Measurements from ENCODE around the gene ZNF892. TPM values are rescaled to one million over a fixed set of nuclear protein-coding genes. Genes with fewer than 3 reads are reported as not detected.
"Not testable (repeated sequence)": the region's sequence is repeated elsewhere in the genome, so short reads cannot be mapped to it uniquely, and the experiment has no call there.

Gene ZNF892
- total and polyA plus RNA-seq, 4 experiments from 2014 or later: 0.61 to 5.9 (median 4.7) TPM; not detected in 1

DNA sequence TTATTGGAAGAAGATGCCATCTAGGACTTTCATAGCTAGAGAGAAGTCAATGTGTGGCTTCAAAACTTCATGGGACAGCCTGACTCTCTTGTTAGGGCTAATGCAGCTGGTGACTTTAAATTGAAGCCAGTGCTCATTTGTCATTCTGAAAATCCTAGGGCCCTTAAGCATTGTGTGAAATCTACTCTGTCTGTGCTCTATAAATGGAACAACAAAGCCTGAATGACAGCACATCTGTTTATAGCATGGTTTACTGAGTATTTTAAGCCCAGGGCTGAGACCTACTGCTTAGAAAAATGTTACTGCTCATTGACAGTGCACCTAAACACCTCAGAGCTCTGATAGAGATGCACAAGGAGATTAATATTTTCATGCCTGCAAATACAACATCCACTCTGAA is 30.8 kb downstream of the ZNF892 start:
- Mint-ChIP-seq H3K4me1 (no peaks in the 10 kb centered on the region), H3K9me3 (peaks cover 2 to 80% (median 71%) of the 10 kb centered on the region in 8 donors)
- DNase-seq: no peak

GRCh38 chr2:95240091-95240490 is 32.8 kb downstream of the ZNF892 start:
- no peak for DNase-seq
- intact Hi-C loops (cut with micrococcal nuclease): no loop called here
- no peaks in the 10 kb centered on the region for H3K9me3 ChIP-seq (ENCODE audit: control insufficient read depth in 1 of 2, low read length in 2 of 2)
- Mint-ChIP-seq H3K27ac (no peak overlapping the region), H3K9me3 (peaks cover 2 to 76% (median 66%) of the 10 kb centered on the region in 8 donors), H3K4me1 (no peaks in the 10 kb centered on the region), H3K36me3 (peaks cover 17% of the 10 kb centered on the region in 2 donors), H3K27me3 (peaks cover 0 to 1% of the 10 kb centered on the region in 2 donors), H3K4me3 (no peak overlapping the region)
- no peak overlapping the region for H3K27ac ChIP-seq (ENCODE audit: low read depth, low read length)
- H3K4me3 ChIP-seq (ENCODE audit: low read length in 2 of 2): no peak overlapping the region
- H3K27me3 ChIP-seq (ENCODE audit: insufficient read depth, low read length): no peaks in the 10 kb centered on the region
- H3K4me1 ChIP-seq (ENCODE audit: insufficient read depth, low read length): no peaks in the 10 kb centered on the region
- POLR2A ChIA-PET (ENCODE audit: partially characterized antibody): no interaction called here
- no peaks in the 10 kb centered on the region for H3K36me3 ChIP-seq (ENCODE audit: insufficient read depth, low read length)
- CTCF ChIA-PET (ENCODE audit: partially characterized antibody): no interaction called here

More for the DNA sequence above, 30.8 kb downstream of the ZNF892 start:
- ChIA-PET CTCF (ENCODE audit: partially characterized antibody) (no interaction called here), POLR2A (ENCODE audit: partially characterized antibody) (no interaction called here)
- H3K27ac ChIP-seq (ENCODE audit: low read depth, low read length): no peak overlapping the region
- intact Hi-C loops (cut with micrococcal nuclease): no loop called here
- no peaks in the 10 kb centered on the region for H3K4me1 ChIP-seq (ENCODE audit: insufficient read depth, low read length)
- H3K4me3 Mint-ChIP-seq: no peak overlapping the region
- no peaks in the 10 kb centered on the region for H3K27me3 ChIP-seq (ENCODE audit: insufficient read depth, low read length)
- peaks cover 0 to 1% of the 10 kb centered on the region in 2 donors for H3K27me3 Mint-ChIP-seq
- H3K36me3 Mint-ChIP-seq: peaks cover 14 to 17% of the 10 kb centered on the region in 2 donors
- H3K36me3 ChIP-seq (ENCODE audit: insufficient read depth, low read length): no peaks in the 10 kb centered on the region
- H3K4me3 ChIP-seq (ENCODE audit: low read length in 2 of 2): no peak overlapping the region
- H3K27ac Mint-ChIP-seq: no peak overlapping the region
- peaks cover 0 to 6% of the 10 kb centered on the region in 2 donors for H3K9me3 ChIP-seq (ENCODE audit: control insufficient read depth in 1 of 2, low read length in 2 of 2)

GRCh38 chr2:95240556-95240955 is 33.2 kb downstream of the ZNF892 start:
- Histone ChIP-seq H3K4me1 (ENCODE audit: insufficient read depth, low read length) (no peaks in the 10 kb centered on the region), H3K9me3 (ENCODE audit: control insufficient read depth in 1 of 2, low read length in 2 of 2) (no peaks in the 10 kb centered on the region), H3K27ac (ENCODE audit: low read depth, low read length) (no peak overlapping the region), H3K27me3 (ENCODE audit: insufficient read depth, low read length) (no peaks in the 10 kb centered on the region), H3K36me3 (ENCODE audit: insufficient read depth, low read length) (no peaks in the 10 kb centered on the region), H3K4me3 (ENCODE audit: low read length in 2 of 2) (no peak overlapping the region)
- H3K9me3 Mint-ChIP-seq: peaks cover 2 to 77% (median 66%) of the 10 kb centered on the region in 8 donors
- H3K27ac Mint-ChIP-seq: no peak overlapping the region
- H3K4me1 Mint-ChIP-seq: no peaks in the 10 kb centered on the region
- intact Hi-C loops (cut with micrococcal nuclease): no loop called here
- POLR2A ChIA-PET (ENCODE audit: partially characterized antibody): no interaction called here
- CTCF ChIA-PET (ENCODE audit: partially characterized antibody): no interaction called here
- peaks cover 17 to 18% of the 10 kb centered on the region in 2 donors for H3K36me3 Mint-ChIP-seq
- no peak overlapping the region for H3K4me3 Mint-ChIP-seq
- peaks cover 0 to 1% of the 10 kb centered on the region in 2 donors for H3K27me3 Mint-ChIP-seq
- no peak for DNase-seq

- intact Hi-C loops (cut with micrococcal nuclease); H3K4me1 ChIP-seq (ENCODE audit: insufficient read depth, low read length); DNase-seq; H3K27me3 Mint-ChIP-seq; H3K4me3 Mint-ChIP-seq; H3K9me3 ChIP-seq (ENCODE audit: control insufficient read depth in 1 of 2, low read length in 2 of 2); H3K27ac ChIP-seq (ENCODE audit: low read depth, low read length); H3K4me1 Mint-ChIP-seq; H3K36me3 ChIP-seq (ENCODE audit: insufficient read depth, low read length); H3K4me3 ChIP-seq (ENCODE audit: low read length in 2 of 2); POLR2A ChIA-PET (ENCODE audit: partially characterized antibody); H3K27ac Mint-ChIP-seq; H3K27me3 ChIP-seq (ENCODE audit: insufficient read depth, low read length): not testable (repeated sequence)
- Mint-ChIP-seq H3K36me3 (peaks cover 17 to 20% of the 10 kb centered on the region in 2 donors), H3K9me3 (peaks cover 0 to 72% (median 68%) of the 10 kb centered on the region in 8 donors)
- CTCF ChIA-PET (ENCODE audit: partially characterized antibody): interaction anchor here (1.2 kb wide), 1 partner anchor 10 kb away, joined by 6 read pairs; no protein-coding TSS in a partner anchor
Observed at GRCh38 chr2:95242084-95242483, 34.8 kb downstream of the ZNF892 start.

Other genes with a start within 250 kb of the ZNF892 start
- 100 to 1,000 TPM; 108 to 113 TPM for gene MAL, start 181.8 kb upstream of the ZNF892 start, total RNA-seq
- gene MAL, start 181.8 kb upstream of the ZNF892 start, polyA plus RNA-seq: 100 to 1,000 TPM; 271 to 274 TPM
- gene MRPS5, start 85.7 kb upstream of the ZNF892 start, total RNA-seq: 10 to 100 TPM; 66.0 to 70.6 TPM
- gene MRPS5, start 85.7 kb upstream of the ZNF892 start, polyA plus RNA-seq: 10 to 100 TPM; 43.4 to 51.1 TPM
- 10 to 100 TPM; 35.2 to 37.1 TPM for gene ZNF514, start 47.7 kb upstream of the ZNF892 start, total RNA-seq
- 10 to 100 TPM in 1 of 2 donors, 1 to 10 TPM in 1; 7.3 to 11.2 TPM for gene ZNF514, start 47.7 kb upstream of the ZNF892 start, polyA plus RNA-seq
- gene ZNF2, start 41.7 kb upstream of the ZNF892 start, total RNA-seq: 10 to 100 TPM in 1 of 2 experiments, 1 to 10 TPM in 1; 8.3 to 10.1 TPM
- gene ZNF2, start 41.7 kb upstream of the ZNF892 start, polyA plus RNA-seq: 1 to 10 TPM; 2.1 to 4.3 TPM
- gene PROM2, start 66.9 kb downstream of the ZNF892 start, total RNA-seq: 1 to 10 TPM in 1 of 2 experiments, under 1 TPM in 1; 0.87 to 1.1 TPM
- gene PROM2, start 66.9 kb downstream of the ZNF892 start, polyA plus RNA-seq: not detected
- gene KCNIP3, start 89.8 kb downstream of the ZNF892 start, total RNA-seq: not detected
- gene KCNIP3, start 89.8 kb downstream of the ZNF892 start, polyA plus RNA-seq: not detected
- gene FAHD2A, start 195.2 kb downstream of the ZNF892 start, total RNA-seq: 10 to 100 TPM; 30.7 to 33.9 TPM
- gene FAHD2A, start 195.2 kb downstream of the ZNF892 start, polyA plus RNA-seq: 10 to 100 TPM; 16.7 to 16.9 TPM